BE2C (cell line): Measurements from ENCODE around the gene BHLHE23.
A peak's percentile ranks its signal among the peaks of the same experiment; 100 is the strongest.

Experiments
- DNase-seq: peaks from one replicate; pipeline ENCODE4 v3.0.0-alpha.2; 2020
- H3K27me3 ChIP-seq: fragments of 250-450 bp; sonication (Bioruptor Pico); 2 replicates; pipeline ENCODE4 v1.5.1; 2020; ENCODE audit warnings: mild to moderate bottlenecking
- H3K36me3 ChIP-seq: fragments of 250-450 bp; sonication (Bioruptor Pico); 2 replicates; pipeline ENCODE4 v1.5.1; 2020; ENCODE audit warnings: mild to moderate bottlenecking
- H3K4me1 ChIP-seq: fragments of 250-450 bp; sonication (Bioruptor Pico); 2 replicates; pipeline ENCODE4 v1.5.1; 2020
- H3K4me3 ChIP-seq: 2 replicates; pipeline ENCODE4 v1.5.1; 2011; ENCODE audit warnings: low read depth, low read length
- H3K9me3 ChIP-seq: fragments of 250-450 bp; sonication (Bioruptor Pico); 2 replicates; pipeline ENCODE4 v1.5.1; 2020
- TF ChIP-seq, protein P1 (sequence below): IDR thresholded peaks from 2 replicates; pipeline ENCODE4 v1.5.1; 2012; ENCODE audit warnings: mild to moderate bottlenecking, low read depth, low read length

BHLHE23 gene

DNA sequence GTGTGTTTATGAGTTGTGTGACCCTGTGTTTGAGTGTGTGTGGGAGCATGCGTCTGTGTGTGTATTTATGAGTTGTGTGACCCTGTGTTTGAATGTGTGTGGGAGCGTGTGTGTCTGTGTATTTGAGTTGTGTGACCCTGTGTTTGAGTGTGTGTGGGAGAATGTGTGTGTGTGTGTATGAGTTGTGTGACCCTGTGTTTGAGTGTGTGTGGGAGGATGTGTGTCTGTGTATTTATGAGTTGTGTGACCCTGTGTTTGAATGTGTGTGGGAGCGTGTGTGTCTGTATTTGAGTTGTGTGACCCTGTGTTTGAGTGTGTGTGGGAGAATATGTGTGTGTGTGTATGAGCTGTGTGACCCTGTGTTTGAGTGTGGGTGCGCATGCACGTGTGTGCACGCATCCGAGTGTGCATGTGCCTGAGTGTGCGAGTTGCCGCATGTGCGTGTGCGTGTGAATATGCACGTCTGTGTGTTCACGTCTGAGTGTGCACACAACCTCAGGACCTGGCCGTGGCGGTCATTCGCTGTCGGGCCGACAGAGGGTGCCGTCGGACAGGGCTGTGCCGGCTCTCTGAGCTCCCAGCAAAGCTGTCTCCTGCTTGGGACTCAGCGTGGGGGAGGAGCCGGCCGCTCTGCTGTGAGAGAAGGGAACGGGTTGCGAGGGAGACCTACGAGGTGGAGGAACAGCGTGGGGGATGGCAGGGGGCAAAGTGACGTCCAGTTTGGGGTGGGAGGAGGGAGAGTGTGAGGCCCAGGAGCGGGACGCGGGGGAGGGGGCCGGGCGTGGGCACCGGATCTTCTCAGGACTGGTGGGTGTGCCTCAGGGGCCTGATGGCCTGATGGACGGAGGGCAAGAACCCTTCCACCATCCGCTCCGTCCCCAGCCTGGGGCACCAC lies 34.6 kb downstream of the BHLHE23 start:
- Histone ChIP-seq H3K36me3 (no peaks in the 10 kb centered on the region), H3K27me3 (peaks cover 40% of the 10 kb centered on the region), H3K4me3 (peak overlapping the region; percentile 37), H3K9me3 (no peaks in the 10 kb centered on the region), H3K4me1 (no peaks in the 10 kb centered on the region; the same call in 1 of the 2 replicates)
- TF ChIP-seq, protein P1, sequence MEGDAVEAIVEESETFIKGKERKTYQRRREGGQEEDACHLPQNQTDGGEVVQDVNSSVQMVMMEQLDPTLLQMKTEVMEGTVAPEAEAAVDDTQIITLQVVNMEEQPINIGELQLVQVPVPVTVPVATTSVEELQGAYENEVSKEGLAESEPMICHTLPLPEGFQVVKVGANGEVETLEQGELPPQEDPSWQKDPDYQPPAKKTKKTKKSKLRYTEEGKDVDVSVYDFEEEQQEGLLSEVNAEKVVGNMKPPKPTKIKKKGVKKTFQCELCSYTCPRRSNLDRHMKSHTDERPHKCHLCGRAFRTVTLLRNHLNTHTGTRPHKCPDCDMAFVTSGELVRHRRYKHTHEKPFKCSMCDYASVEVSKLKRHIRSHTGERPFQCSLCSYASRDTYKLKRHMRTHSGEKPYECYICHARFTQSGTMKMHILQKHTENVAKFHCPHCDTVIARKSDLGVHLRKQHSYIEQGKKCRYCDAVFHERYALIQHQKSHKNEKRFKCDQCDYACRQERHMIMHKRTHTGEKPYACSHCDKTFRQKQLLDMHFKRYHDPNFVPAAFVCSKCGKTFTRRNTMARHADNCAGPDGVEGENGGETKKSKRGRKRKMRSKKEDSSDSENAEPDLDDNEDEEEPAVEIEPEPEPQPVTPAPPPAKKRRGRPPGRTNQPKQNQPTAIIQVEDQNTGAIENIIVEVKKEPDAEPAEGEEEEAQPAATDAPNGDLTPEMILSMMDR, result peak; percentile 81
- peak; percentile 94 for DNase-seq

DNA sequence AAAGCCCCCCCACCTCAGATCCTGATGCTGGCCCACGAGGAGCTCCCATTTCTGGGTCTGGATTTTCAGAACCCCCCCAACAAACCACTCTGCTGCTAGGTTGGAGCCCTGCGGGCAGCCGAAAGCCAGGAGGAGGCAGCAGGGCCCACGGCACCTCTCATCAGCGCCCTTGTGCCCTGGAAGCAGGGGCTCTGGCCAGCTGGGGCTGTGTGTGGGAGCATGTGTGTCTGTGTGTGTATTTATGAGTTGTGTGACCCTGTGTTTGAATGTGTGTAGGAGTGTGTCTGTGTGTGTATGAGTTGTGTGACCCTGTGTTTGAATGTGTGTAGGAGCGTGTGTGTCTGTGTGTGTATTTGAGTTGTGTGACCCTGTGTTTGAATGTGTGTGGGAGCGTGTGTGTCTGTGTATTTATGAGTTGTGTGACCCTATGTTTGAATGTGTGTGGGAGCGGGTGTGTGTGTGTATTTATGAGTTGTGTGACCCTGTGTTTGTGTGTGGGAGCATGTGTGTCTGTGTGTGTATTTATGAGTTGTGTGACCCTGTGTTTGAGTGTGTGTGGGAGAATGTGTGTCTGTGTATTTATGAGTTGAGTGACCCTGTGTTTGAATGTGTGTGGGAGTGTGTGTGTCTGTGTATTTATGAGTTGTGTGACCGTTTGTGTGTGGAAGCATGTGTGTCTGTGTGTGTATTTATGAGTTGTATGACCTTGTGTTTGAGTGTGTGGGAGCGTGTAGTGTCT lies 35.4 kb downstream of the BHLHE23 start:
- H3K4me1 ChIP-seq, result no peaks in the 10 kb centered on the region; the same call in 1 of the 2 replicates

GRCh38 chr20:62970307-62971210 lies 36.2 kb downstream of the BHLHE23 start:
- no peak for DNase-seq
- TF ChIP-seq, protein P1, result no peak
- Histone ChIP-seq H3K36me3 (no peaks in the 10 kb centered on the region), H3K4me3 (no peak overlapping the region), H3K9me3 (no peaks in the 10 kb centered on the region), H3K27me3 (peaks cover 32% of the 10 kb centered on the region), H3K4me1 (no peaks in the 10 kb centered on the region; the same call in 1 of the 2 replicates)

More for the DNA sequence above, 35.4 kb downstream of the BHLHE23 start:
- H3K27me3 ChIP-seq, result peaks cover 35% of the 10 kb centered on the region
- DNase-seq, result no peak
- H3K36me3 ChIP-seq, result no peaks in the 10 kb centered on the region
- H3K9me3 ChIP-seq, result no peaks in the 10 kb centered on the region
- no peak overlapping the region for H3K4me3 ChIP-seq
- TF ChIP-seq, protein P1, result no peak

DNA sequence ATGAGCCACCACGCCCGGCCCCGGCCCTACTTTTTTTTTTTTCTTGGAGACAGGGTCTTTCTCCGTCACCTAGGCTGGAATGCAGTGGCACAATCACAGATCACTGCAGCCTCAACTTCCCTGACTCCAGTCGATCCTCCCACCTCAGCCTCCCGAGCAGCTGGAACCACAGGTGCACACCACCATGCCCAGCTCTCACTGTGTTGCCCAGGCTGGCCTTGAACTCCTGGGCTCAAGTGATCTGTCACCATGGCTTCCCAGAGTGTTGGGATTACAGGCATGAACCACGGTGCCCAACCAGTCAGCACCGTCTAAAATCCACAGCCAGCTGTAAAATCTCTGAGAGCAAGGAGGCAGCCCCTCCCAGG lies 36.8 kb downstream of the BHLHE23 start:
- H3K4me1 ChIP-seq, result no peaks in the 10 kb centered on the region; the same call in 1 of the 2 replicates
- H3K9me3 ChIP-seq, result no peaks in the 10 kb centered on the region
- TF ChIP-seq, protein P1, result no peak
- no peak for DNase-seq
- H3K27me3 ChIP-seq, result peaks cover 26% of the 10 kb centered on the region
- H3K36me3 ChIP-seq, result no peaks in the 10 kb centered on the region
- H3K4me3 ChIP-seq, result no peak overlapping the region

DNA sequence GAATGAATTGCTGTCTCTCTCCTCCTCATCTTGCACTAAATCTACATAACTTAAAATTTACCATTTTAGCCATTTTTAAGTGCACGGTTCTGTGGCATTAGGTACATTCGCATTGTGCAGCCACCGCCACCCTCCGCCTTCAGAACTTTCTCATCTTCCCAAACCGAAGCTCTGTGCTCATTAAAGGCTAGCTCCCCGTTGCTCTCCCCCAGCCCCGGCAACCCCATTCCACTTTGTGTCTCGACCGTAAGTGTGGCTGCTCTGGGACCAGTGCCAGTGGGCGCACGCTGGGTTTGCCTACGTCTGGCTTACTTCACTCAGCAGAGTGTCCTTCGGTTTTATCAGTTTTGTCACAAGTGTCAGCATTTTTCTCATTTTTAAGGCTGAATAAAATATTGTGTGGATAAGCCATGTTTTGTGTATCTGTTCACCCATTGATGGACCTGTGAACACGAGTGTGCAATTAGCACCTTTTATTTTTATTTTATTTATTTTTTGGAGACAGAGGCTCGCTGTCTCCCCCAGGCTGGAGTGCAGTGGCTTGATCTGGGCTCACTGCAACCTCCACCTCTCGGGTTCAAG lies 37.5 kb downstream of the BHLHE23 start:
- DNase-seq, result no peak
- no peak overlapping the region for H3K4me3 ChIP-seq
- H3K4me1 ChIP-seq, result no peaks in the 10 kb centered on the region; the same call in 1 of the 2 replicates
- TF ChIP-seq, protein P1, result no peak
- peaks cover 19% of the 10 kb centered on the region for H3K27me3 ChIP-seq
- H3K9me3 ChIP-seq, result no peaks in the 10 kb centered on the region
- H3K36me3 ChIP-seq, result no peaks in the 10 kb centered on the region
